Right forelimb (tissue), 1 donor: ENCODE data around the gene NOL3.
A peak's percentile ranks its signal among the peaks of the same experiment; 100 is the strongest.
"Not testable (repeated sequence)": the region's sequence is repeated elsewhere in the genome, so short reads cannot be mapped to it uniquely, and the experiment has no call there.

Source experiments
- DNase-seq: peaks from one replicate; pipeline ENCODE4 v3.0.0-alpha.2; 2018

NOL3 gene

GRCh38 chr16:67170168-67170948 is at the start of gene NOL3:
TSS of gene NOL3 (plus strand) at chr16:67170538.
- DNase-seq: peak; percentile 75

- not testable (repeated sequence) for DNase-seq
Measured at GRCh38 chr16:67122799-67123198, 47.5 kb upstream of the NOL3 start.

- DNase-seq: no peak
Measured at GRCh38 chr16:67128417-67128816, 41.9 kb upstream of the NOL3 start.

GRCh38 chr16:67128887-67129286 is 41.5 kb upstream of the NOL3 start:
- no peak for DNase-seq

GRCh38 chr16:67129422-67129821 is 40.9 kb upstream of the NOL3 start:
- no peak for DNase-seq

- DNase-seq: no peak
Measured at GRCh38 chr16:67137605-67138004, 32.7 kb upstream of the NOL3 start.

- no peak for DNase-seq
Measured at GRCh38 chr16:67141391-67141790, 28.9 kb upstream of the NOL3 start.

- DNase-seq: no peak
Measured at GRCh38 chr16:67142342-67142741, 28.0 kb upstream of the NOL3 start.

GRCh38 chr16:67144943-67145342 is 25.4 kb upstream of the NOL3 start:
- no peak for DNase-seq

- no peak for DNase-seq
Measured at GRCh38 chr16:67145746-67146145, 24.6 kb upstream of the NOL3 start.

- no peak for DNase-seq
Measured at GRCh38 chr16:67146523-67147357, 23.6 kb upstream of the NOL3 start.

GRCh38 chr16:67147437-67148140 is 22.7 kb upstream of the NOL3 start:
- DNase-seq: no peak

GRCh38 chr16:67148221-67148620 is 22.1 kb upstream of the NOL3 start:
- DNase-seq: no peak

- DNase-seq: no peak
Measured at GRCh38 chr16:67148656-67149275, 21.6 kb upstream of the NOL3 start.

GRCh38 chr16:67149276-67150046 is 20.9 kb upstream of the NOL3 start:
- DNase-seq: no peak

GRCh38 chr16:67150047-67150832 is 20.1 kb upstream of the NOL3 start:
- peak; percentile 82 for DNase-seq

- peak; percentile 93 for DNase-seq
Measured at GRCh38 chr16:67150833-67151396, 19.4 kb upstream of the NOL3 start, which contains the start of gene B3GNT9. TSS of gene B3GNT9 (minus strand) at chr16:67150998. CDS start at chr16:67150485, 513 bp downstream.

GRCh38 chr16:67151431-67152097 is 18.8 kb upstream of the NOL3 start:
- DNase-seq: no peak

- no peak for DNase-seq
Measured at GRCh38 chr16:67154578-67155294, 15.6 kb upstream of the NOL3 start.
